D721Med (cell line): ENCODE data around the gene KATNAL1.

Experiments used
- DNase-seq: peaks from one replicate; pipeline ENCODE4 v3.0.0; 2011; ENCODE audit warnings: low spot score; ENCODE audit not compliant: insufficient read length
- FAIRE-seq: peaks from 2 replicates; lab custom pipeline; 2011; peaks lifted over from hg19 to GRCh38; lab: Jason Lieb, UNC
- TF ChIP-seq, protein P1 (sequence below): IDR thresholded peaks from 2 replicates; pipeline ENCODE4 v1.5.1; 2012; ENCODE audit warnings: mild to moderate bottlenecking, control low read depth; ENCODE audit not compliant: insufficient read depth; ENCODE audit errors: missing control alignments

KATNAL1 gene

DNA sequence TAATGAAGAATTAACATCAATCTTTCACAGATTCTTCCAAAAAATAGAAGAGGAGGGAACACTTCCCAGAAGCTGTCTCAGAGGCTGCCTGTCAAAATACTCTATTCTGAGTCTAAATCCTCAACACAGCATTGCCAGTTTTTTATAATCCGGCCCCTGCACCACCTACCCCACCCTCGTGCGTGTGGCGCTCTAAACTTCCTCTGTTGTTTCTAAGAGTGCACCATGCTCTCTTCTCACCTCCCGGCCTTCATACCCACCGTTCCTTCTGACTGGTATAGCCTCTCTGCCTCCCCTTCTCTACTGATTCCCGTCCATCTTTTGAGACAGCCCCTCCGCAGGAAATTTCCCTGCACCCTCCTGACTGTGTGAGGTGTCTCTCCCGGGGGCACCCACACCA, 136.8 kb downstream of the KATNAL1 start:
- DNase-seq: no peak
- TF ChIP-seq, protein P1, sequence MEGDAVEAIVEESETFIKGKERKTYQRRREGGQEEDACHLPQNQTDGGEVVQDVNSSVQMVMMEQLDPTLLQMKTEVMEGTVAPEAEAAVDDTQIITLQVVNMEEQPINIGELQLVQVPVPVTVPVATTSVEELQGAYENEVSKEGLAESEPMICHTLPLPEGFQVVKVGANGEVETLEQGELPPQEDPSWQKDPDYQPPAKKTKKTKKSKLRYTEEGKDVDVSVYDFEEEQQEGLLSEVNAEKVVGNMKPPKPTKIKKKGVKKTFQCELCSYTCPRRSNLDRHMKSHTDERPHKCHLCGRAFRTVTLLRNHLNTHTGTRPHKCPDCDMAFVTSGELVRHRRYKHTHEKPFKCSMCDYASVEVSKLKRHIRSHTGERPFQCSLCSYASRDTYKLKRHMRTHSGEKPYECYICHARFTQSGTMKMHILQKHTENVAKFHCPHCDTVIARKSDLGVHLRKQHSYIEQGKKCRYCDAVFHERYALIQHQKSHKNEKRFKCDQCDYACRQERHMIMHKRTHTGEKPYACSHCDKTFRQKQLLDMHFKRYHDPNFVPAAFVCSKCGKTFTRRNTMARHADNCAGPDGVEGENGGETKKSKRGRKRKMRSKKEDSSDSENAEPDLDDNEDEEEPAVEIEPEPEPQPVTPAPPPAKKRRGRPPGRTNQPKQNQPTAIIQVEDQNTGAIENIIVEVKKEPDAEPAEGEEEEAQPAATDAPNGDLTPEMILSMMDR: no peak
- no peak for FAIRE-seq

DNA sequence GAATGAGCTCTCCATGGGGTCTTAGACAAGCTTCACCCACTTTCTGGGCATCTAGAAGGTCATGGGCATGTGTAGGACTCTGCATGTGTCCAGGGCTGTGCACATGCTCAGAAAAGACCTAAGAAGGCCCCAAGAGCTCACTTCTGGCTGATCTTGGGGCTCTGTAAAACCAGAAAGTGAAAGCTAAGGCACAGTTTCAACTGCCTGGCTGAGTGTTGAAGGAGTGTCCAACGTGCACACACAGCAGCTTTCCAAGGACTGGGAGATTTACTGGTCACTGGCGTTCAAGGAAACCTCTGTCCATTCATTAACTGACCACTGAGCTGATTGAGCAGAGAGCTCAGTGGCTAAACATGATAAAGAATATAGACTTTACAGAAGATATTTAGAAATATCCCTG, 137.9 kb downstream of the KATNAL1 start:
- TF ChIP-seq, protein P1: no peak
- DNase-seq: no peak
- no peak for FAIRE-seq

- DNase-seq (no peak), FAIRE-seq (no peak)
- TF ChIP-seq, protein P1: no peak
These were observed 141.6 kb downstream of the KATNAL1 start for GRCh38 chr13:30165796-30166195.

DNA sequence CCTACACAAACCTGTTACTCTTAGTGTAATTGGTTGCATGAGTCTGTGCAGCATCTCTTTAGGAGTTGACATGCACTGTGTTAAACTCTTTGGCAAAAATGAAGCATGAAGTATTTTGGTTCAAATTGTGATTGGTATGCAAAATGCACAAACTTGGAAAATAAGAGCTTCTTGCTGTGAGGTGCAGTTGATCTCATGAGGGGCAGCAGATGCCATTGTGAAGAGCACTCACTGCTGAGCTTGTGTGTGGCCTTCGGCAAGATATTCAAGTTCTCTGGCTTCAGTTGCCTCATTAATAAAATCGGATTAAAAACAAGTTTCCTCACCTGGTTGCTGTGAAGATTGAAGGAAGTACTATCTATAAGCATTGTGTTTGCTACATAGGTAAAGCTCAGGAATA, 142.3 kb downstream of the KATNAL1 start:
- FAIRE-seq: no peak
- TF ChIP-seq, protein P1: no peak
- no peak for DNase-seq

- DNase-seq: no peak
- no peak for FAIRE-seq
- TF ChIP-seq, protein P1: no peak
These were observed 143.2 kb downstream of the KATNAL1 start for GRCh38 chr13:30164146-30164545.

GRCh38 chr13:30163441-30163840, 143.9 kb downstream of the KATNAL1 start:
- TF ChIP-seq, protein P1: no peak
- FAIRE-seq (no peak), DNase-seq (no peak)

DNA sequence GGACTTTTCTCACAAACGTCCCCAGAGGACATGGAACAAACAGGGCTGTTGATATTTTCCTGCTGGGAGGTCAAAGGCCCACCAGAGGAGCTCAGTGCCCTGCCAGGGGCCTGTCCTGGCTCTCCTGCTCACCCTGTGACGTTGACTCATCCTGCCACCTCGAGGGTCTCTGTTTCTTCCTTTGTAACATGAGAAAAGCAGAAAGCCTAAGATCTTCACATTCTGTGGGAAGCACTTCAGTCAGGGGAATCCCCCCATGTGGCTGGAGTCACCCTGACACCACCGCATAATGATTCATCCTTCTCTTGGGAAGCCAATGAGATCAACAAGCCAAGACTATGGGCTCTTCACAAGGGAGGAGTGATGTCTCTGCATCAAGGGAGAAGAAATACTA, 147.9 kb downstream of the KATNAL1 start:
- TF ChIP-seq, protein P1: no peak
- FAIRE-seq: no peak
- DNase-seq: no peak
